Ammon's horn (tissue), 1 donor: ENCODE data around the gene INF2.

Source experiments
- DNase-seq: peaks from one replicate; pipeline ENCODE4 v3.0.0-alpha.2; 2016; ENCODE audit warnings: low spot score

Gene INF2

DNA sequence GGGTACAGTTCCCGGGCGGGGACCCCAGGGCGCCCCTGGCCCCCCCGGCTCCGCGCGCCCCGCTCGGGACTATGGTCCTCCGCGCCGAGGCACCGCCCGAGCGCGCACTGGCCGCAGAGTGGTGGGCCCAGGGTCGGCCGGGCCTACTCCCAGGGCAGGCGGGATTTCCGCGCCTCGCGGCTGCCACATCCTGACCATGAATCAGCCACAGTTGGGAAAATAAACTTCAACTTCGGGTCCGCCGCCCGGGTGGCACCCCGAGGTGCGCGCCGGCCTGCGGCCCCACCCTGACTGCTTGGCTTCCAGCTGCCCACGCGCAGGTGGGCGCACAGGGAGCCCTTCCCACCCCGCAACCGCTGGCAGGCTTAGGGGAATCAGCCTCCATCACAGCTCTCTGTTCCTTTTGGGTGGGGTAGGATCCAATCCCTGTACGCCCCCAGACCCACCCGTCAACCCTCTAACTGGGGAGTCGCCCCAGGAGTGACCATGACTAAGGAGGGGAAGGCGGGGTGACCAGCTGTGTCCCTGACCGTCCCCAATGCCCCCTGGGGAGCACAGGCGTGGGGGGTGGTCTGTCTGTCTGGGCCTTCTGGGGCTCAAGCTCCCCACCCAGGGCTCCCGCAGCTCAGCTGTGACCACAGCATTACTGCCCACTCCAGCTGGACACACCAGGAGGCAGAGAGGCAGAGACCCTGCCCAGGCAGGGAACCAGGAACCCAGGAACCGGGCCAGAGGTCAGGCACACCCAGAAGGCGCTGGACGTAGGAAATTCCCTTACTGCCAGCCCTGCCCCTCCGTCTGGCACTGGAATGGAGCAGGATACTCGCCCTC, 678 bp downstream of the INF2 start:
- DNase-seq = no peak

DNA sequence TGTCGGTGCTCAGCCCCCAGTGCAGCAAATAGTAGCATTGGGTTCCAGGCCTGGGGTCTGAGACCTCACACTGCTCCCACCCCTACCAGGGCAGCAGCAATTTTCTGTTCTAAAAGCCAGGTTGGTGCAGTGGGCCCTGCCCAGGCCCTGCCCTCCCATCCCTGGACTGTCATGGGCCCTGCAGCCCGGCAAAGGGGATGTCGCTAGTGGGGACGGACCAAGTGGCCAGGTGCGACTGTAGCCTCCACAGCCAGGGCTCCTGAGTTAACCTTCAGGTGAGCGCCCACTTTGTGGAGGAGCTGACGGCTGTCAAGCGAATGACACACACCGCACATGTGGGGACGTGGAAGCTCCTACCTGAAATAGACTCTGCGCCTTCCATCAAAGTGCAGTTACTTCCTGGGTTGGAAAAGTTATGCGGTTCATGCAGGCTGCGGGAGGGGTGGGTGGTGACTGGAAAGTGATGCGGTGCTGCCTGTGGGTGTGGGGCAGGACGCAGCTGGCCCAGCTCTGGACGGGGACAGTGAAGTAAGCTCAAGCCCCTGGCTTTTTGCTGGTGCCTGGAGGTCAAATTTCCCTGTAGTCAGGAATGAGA, 1.5 kb downstream of the INF2 start:
- no peak for DNase-seq

DNA sequence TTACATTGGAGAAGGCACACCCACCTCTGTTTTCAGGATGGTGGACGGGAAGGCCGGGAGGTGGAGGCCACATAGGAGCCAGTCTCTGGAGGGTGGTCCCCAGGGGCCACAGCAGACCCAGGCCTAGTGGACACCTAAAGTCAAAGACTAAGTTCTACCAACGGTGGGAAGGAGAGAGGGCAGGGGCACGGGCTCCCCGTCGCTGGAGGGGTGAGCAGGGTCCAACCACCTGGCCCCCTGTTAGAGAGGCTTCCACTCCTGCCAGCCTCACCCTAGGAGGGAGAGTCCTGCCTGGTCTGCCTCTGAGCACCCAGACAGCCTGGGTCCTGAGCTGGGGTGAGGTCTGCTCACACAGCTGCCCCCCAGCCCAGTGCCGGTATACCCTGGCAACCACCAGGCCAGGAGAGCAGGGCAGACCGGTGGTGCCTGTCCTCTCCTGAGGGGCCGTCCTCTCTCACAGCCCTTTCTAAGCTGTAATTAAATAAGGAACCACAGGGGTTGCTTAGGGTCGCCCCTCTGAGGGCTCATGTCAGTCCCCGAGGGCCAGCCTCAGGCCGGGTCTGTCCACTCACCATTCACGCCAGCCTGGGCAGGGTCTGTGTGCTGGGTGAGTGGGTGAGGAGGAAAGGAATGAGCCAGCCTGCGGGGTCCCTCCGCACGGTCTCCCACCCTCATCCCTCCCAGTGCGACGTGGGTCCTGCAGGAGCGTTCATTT, 2.3 kb downstream of the INF2 start:
- DNase-seq = no peak

DNA sequence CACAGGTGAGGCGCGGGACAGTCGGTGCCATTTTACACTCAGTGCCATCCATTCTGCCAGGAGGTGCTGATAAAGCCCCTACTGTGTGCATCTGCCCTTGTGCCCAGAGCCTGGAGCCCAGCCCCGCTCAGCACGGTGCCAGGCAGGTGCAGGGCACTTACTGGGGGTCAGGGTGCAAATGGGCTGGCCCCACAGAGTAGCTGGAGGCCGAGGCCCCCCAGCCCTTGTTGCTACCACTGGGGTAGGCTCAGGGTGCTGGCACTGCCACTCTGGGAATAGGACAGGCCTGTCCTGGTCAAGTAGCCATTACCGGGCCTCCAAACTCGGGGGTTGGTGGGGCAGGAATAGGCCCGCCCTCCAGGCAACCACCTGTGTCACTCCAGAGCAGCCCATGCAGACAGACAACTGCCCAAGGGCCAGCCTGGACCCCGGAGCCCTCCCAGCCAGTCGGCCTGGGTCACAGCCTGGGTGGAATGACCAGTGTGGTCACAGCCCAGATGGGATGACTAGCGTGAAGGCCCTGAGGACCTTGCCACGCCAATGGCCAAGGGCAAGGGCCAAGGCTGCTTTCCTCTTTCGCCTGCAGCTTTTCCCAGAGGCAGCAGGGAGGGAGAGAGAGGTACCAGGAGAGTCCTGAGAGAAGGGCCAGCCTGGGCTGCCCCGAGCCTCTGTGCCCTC, 3.0 kb downstream of the INF2 start:
- no peak for DNase-seq

DNA sequence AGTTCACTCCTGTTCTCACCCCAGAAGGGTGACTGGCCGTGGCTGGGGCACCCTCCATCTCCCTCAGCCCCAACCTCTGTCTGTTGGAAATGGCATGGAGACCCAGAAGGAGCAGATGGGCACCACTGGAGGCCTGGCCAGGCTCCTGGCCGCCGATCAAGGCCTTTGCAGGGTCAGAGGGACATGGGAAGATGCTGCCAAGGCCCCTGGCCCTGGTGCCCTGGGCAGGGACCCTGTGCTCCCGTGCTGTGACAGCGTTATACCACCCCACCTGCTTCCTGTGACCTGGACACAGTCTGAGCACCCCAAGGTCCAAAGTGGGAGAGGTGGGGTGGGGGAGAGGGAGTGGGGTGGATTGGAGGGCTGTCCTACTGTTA, 3.5 kb downstream of the INF2 start:
- no peak for DNase-seq

DNA sequence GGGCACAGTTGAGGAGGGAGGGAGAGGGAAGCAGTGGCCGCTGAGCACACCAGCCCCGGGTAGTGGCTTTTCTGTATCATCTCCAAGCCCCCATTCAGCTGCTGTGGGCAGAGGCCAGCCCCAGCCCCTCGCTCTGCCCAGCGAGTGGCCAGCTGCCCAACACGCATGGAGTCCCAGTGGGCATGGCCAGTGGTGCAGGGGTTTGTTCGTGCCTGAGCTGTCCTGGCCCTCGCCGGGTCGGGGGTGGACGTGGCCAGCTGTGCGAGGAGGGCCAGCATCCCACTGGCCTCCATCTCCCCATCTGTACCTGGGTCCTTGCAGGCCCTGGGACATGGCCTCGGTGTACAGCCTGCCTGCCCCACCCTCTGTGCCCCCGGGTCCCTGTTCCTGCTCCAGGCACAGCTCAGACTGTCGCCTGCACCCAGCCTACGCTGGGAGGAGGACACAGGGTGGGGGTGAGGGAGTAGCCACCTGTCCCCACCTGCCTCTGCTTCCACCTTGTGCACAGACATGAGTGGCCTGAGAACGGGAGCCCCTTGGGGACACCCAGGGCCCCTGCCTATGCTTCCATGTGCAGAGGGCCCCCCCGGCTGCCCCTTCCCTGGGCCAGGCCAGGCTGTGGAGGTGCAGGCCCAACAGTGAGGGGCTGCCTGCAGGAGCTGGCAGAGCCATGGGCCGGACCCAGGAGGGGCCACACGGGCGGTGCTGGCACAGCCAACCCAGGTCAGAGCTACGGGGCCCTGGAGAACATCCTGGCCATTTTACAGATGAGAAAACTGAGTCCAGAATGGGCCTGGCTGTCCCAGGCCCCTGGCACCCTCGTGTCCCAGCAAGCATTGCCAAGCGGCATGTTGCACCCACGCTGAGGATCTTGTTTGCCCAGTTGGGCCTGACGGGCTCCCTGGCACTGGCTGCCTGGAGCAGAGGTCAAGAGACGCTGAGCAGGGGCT, 4.3 kb downstream of the INF2 start:
- peak; percentile 63 for DNase-seq

DNA sequence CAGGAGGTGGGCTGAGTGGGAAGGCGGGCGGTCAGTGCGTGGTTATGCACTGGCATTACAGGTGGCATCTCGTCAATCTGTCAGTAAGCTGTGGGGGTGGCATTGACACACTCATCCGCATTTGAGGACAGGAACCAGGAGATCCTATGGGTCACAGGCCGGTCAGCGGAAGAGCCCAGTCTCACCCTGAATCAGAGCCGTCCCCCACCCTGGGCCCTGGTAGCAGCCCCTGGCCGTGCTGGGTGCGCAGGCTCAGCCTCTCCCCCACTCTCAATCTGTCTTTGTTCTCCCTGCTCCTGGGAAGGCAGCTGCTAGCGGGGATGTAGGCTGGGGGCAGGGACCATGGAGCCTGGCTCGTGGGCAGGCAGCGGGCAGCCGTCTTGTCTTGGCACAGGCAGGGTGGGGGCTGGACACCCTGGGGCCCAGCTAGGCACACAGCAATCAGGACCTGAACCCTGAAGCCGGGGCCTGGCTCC, 5.1 kb downstream of the INF2 start:
- peak; percentile 96 for DNase-seq

DNA sequence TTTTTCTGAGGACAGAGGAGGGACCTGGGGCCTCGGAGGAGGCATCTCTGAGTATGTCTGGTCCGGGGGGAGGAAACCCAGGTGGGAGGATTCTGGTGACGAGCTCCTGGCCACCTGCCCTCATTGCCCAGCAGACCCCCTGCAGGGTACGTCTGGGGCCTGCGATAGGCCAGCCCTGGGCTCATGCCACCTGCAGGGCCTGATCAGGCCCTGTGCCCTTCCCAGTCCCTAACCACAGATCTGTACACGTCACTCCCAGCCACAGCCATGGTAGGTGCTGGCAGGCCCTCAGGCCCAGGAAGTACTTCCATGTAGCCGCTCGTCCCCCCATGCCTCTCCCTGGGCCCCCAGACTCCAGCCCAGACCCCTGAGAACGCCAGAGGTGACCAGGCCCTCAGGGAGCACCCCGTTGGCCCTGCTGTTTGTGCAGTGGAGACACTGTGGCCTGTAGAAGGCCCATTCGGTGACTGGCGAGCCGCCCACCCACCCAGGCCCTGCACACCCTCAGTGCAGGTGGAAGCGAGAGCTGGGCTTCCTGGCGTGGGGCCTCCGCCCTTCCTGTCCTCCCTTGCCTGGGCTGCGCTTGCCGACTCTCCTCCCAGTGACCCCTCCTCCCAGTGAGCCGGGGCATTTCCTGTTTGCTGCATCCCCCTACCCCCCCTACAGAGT, 5.7 kb downstream of the INF2 start:
- no peak for DNase-seq

DNA sequence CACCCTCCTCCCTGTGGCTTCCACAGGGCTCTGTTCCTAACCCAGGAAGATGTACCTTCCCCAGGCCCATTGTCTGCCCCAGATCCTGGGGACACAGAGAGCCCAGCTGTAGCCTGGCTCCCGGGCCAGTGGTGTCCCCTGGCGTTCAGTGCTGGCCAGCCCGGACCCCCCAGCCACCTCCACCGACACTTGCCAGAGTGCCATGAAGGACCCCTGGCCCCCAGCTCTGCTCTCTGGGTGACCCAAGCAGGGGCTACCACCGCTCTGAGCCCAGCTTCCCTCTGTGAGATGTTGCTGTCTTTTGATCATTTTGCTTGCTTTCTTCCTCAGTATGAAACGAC, 6.2 kb downstream of the INF2 start:
- DNase-seq = no peak

DNA sequence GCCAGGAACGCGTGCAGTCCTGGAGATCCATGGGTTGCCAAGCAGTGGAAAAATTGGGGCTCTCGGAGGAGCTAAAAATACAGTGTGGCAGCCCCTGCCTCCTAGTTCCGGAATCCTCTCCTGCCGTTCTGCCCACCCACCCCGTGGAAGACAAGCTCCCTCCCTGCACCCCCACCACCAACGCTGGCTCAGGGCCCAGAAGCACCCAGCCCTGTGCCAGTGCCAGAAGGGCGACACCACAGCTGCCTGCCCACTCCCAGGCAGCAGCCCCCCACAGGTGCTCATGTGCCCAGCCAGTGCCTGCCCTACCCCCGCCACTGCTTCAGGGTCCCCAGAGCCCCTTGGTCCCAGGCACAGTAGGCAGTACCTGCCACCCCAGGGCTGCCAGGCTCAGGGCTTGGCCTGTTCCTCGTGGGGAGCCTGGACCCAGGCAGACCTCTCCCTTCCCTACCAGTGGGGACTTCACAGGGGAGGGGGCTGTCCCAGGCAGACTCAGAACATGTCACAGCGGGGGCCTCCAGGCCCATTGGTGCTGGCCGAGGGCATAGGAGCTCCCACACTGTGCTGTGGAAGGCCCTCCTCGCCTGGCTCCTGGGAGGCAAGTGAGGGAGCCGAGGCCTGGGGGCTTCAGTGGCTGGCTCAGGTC, 7.4 kb downstream of the INF2 start:
- no peak for DNase-seq

DNA sequence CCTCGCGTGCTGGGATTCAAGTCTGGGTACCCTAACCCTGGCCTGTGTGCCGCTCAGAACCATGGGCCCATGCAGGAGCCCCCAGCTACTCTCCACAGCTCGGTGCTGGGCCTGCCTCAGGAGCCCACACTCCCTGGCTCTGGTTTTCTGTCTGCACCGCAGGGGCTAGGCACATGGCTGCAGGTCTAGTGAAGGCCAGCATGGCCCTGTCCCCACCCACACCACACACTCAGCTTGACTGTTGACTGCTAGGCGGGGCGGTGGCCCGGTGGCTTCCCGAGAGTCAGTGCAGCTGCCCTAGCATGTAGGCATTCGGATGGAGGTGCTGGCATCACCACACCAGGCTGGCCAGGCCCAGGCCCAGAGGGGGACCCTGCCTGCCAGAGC, 7.9 kb downstream of the INF2 start:
- DNase-seq = no peak

DNA sequence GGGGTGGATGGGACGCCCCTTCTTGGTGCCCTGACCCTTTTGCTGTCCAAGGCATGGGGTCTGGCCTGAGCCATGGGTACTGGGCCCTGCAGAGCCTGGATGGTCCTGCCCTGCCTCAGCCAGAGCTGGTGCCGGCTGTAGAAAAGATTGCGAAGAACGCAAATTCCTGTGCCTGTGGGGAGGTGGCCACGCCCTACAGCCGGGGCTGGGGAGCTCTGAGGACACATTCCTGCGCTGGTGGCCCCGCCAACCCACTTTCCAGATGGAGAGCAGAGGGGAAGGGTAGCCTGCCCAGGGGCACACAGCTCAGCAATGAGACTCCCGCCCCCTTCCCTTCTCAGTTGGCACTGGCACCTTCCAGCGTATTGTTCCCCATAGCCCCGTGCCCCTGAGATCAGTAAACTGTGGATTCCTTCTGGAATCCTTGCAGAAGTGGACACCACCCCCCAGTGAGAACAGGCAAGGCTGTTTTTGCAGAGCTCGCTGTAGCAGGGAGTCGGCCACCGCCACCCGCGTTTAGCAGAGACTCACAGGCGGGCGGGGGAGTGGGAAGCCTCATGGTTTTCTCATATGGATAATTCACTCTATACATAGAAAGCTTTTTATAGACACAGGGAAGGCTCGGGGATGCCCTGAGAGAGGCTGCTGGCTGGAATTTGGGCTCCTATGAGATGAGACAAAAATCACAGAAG, 8.6 kb downstream of the INF2 start:
- no peak for DNase-seq

DNA sequence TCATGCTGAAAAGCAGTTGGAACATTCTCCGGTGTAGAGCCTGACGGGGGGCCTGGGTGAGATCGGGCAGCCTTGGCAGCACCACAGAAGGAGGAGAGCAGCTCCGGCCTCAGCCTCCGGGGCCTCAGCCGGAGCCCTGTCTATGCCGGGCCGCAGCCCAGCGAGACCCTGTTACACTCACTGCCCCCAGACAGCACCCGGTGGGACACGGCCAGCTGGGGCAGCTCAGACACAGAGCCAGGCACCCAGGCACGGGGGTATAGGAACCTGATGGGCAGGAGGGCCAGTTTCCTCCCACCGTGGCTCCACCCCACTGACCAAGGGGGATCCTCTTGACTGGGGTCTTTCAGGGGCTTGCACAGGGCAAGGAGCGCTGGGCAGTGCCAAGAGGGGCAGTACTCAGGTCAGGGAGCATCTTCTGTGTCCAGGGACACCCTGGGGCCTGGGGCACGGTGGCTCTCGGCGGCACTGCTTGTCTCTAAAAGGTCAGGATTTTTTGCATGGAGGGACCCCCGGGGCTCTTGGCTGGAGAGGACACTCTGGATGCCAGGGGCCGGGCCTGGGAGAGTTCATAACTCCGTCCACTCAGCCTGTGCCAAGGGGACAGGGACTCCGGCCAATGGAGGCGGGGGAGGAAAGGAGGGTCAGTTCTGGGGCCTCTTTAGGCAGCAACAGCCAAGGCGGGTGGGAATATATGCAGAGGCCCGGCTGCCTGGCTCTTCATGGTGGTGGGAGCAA, 9.4 kb downstream of the INF2 start:
- no peak for DNase-seq

DNA sequence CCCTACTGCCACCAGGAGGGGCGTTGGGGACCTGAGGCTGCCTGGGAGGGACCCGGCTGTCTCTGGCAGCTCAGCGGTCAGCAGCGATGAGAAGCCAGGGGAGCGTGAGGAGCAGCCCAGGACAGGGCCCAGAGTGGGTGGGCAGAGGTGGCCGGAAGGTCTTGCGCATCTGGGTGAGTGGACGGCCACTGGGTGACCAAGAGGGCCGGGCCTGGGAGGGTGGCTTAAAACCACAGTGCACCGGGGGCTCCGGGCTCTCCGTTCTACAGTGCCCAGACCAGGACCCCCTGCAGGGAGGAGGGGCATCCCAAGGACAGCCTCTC, 10.0 kb downstream of the INF2 start:
- DNase-seq = no peak

DNA sequence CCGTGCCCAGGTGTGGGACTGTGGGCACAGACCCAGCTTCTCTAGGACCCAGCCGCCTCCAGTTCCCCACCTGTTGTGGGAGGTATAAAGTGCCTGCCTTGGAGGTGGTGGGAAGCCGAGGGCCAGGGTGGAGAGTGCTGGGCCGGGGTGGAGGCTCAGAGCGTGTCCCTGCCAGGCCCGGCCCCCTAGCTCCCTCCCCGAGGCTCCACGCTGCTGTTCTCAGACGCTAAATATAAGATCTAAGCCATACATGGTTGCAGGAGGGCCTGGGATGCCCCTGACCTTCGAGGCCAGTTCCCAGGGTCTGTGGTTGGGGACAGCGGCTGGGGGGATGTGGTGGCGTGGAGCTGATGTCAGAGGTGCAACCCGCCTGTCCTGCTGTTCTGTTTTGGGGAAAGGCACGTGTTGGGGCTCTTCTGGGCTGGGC, 10.8 kb downstream of the INF2 start:
- no peak for DNase-seq

DNA sequence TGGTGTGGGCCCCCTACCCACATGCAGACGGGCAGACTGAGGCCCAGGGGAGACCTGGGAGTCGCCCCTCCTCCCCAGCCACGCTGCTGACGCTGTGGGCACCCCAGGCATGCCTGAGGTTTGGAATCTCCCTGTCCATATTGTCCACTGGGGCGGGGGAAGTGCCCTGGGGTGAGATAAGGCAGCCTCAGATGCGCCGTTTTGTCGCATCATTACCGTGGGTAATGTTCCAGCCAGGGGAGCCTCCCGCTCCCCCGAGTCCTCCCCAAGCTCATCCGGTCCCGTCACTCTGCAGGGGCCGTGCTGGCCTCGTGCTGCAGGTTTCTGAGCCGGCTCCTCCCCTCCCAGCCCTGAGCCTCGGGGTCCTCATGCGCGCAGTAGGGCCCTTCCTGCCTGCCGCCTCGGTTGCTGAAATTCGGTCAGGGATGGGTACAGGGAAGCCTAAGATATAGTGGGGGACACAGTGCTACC, 11.4 kb downstream of the INF2 start:
- no peak for DNase-seq

DNA sequence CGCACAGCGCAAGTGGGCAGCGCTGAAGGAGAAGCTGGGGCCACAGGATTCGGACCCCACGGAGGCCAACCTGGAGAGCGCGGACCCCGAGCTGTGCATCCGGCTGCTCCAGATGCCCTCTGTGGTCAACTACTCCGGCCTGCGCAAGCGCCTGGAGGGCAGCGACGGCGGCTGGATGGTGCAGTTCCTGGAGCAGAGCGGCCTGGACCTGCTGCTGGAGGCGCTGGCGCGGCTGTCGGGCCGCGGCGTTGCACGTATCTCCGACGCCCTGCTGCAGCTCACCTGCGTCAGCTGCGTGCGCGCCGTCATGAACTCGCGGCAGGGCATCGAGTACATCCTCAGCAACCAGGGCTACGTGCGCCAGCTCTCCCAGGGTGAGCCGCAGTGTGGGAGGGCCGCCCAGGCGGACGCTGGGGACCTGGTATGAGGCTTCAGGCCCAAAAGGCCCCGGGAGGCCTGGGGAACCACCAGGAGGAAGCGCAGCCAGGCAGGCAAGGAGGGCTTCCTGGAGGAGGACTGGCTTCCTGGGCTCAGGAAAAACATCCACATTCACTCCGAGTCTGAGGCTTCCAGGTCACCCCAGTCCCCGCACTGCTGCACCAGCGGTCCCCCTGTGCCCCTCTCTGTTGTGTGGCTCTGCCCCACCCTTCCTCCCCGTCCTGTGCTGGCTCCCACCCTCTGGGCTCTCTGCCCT, 12.1 kb downstream of the INF2 start:
- DNase-seq = no peak

DNA sequence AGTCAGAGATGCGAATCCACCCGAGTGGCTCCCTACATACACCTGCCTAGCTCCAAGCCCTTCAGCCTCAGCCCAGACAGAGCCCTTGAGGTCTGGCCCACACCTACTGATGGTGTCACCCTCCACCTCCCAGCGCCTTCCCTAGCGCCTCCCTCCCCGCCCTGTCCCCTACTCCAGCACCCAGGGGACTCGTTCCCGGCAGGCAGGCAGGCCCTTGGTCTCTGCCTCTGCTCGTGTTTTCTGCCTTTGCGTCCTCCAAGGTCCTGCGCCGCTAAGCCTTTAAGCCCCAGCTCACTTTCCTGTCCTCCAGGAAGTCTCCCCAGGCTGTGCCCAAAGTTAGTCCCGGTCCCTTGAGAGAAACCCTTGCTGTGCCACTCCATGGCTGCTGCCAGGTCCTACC, 12.7 kb downstream of the INF2 start:
- no peak for DNase-seq

DNA sequence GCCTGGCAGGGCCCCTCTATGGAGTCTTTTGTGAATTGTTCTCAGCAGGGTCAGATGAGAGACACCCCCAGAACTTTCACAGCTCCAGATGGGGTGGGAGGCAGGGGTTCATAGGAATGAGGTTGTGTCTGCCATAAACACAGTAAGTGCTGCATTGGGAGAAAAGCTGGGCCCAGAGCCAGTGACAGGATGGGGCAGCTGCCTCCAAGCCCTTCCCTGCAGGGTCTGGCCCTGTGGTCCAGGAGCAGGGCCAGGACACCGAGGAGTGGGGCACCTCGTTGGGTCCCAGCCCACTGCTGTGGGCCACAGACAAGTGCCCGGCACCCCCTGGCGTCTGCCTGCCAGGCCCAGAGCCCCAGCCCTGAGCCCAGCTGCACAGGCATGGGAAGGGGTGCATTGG, 13.3 kb downstream of the INF2 start:
- peak; percentile 65 for DNase-seq
